Stimulated activated CD4-positive, alpha-beta T cell treated with anti-CD3 and anti-CD28 coated beads, Interleukin-2, amount 100 ng/mL, for 48 hours (primary cell): ENCODE results near the gene TAS2R1.
"Not testable (repeated sequence)": the region's sequence is repeated elsewhere in the genome, so short reads cannot be mapped to it uniquely, and the experiment has no call there.

Source experiments
- DNase-seq, 2 donors: peaks; one replicate each; pipeline ENCODE4 v3.0.0-alpha.2; 2020

The TAS2R1 gene

DNA sequence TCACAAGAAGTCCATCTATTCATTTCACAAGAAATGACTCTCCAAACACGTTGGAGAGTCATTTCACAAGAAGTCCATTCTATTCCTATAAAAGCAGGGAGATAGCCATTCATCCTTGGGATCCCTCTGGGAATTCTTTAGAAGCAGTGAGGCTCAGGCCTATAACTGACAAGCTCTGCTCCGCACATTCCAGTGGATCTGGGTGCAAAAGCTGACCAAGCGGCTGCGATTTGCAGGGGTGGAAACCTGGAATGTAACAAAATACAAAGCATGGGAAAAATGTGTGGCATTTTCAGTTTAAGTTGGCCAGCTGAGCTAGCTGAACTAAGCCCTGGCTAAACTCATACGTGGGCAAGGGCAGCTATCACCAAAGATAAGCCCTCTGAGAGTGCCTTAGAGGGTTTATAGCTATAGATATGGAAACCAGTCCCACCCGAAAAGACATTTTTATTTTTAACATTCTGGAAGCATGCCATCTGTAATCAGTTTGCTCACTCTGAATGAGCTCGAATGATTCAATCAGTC is 8.7 kb downstream of the TAS2R1 start:
- DNase-seq: no peak

DNA sequence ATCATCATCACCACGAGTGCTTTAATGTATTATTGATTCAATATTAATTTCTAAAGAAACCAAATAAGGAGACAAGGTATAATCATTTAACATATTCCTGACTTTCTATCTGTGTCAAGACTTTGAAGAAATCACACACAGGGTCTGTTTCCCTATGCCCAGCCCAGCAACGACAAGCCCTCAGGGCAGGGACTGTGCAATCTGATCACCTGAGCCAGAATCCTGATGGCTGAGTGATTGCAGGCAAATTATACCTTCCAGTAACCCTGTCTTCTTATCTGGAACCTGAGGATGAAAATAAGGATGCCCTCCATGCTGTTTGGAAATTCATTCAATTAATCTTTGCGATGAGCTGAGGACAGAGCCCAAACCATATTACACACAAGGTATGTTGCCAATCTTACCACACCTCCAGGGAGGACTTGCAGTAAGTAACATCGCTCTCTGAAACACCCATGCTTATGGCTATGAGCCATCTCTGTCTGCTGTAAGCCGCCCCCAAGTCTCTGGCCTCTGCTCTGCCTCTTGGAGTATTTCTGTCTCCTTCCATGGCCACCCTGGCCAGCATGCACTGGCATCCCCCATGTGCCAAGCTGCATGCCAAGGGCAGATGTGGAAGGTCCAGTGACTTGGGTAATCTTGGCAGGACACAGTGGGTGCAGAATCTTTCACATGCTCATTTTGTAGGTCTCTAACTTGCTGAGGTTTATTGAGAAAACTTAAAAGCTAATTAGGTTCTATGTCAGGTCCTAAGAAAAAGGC is 10.6 kb downstream of the TAS2R1 start:
- no peak for DNase-seq

- DNase-seq: no peak
Observed at GRCh38 chr5:9617739-9618504, 12.2 kb downstream of the TAS2R1 start.

GRCh38 chr5:9617221-9617620 is 12.9 kb downstream of the TAS2R1 start:
- DNase-seq: no peak

- DNase-seq: no peak
Observed at GRCh38 chr5:9615331-9615730, 14.8 kb downstream of the TAS2R1 start.

GRCh38 chr5:9613360-9613759 is 16.8 kb downstream of the TAS2R1 start:
- no peak for DNase-seq

- DNase-seq: no peak
Observed at GRCh38 chr5:9610969-9611368, 19.2 kb downstream of the TAS2R1 start.

- no peak for DNase-seq
Observed at GRCh38 chr5:9610364-9610763, 19.8 kb downstream of the TAS2R1 start.

- no peak for DNase-seq
Observed at GRCh38 chr5:9608093-9608492, 22.1 kb downstream of the TAS2R1 start.

GRCh38 chr5:9605041-9605838 is 24.9 kb downstream of the TAS2R1 start:
- DNase-seq: no peak

- DNase-seq: no peak
Observed at GRCh38 chr5:9604416-9604815, 25.7 kb downstream of the TAS2R1 start.

- DNase-seq: no peak
Observed at GRCh38 chr5:9601055-9601739, 29.0 kb downstream of the TAS2R1 start.

DNA sequence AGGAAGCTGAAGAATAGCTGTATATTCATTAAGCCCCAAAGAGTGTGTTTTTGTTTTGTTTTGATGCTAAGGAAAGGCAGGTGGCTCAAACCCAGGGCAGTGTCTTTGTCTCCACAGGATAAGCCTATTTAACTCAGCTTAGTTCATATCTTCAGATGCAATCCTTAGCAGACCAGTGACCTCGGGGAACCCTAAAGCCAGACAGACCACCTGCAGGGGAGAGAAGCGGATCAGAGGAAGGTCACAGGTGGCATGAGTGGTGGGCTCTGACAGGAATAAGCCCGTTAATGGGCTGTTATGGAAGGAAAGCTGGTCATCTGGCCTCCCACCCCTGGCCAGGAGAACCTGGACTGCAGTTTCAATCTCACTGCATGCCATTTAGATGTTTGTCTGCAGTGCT is 30.8 kb downstream of the TAS2R1 start:
- DNase-seq: no peak

GRCh38 chr5:9598329-9598728 is 31.8 kb downstream of the TAS2R1 start:
- not testable (repeated sequence) for DNase-seq

DNA sequence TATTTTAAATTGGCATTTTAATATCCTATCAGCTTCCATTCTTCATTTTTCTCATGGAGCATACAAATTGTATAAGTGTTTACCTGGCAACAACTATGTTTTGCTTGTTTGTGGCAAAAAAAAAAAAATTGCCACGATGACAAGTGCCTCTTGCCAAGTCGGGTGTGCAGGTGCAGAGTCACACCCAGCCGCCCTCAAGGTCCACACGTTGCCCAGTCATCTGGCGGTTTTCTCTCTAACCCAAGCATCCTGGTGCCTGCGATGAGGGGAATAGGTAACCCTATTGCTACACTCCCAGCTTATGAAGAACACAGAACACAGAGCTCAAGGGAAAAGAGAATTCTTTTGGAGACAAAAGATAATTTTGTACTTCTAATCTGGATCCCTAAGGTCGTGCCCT is 32.8 kb downstream of the TAS2R1 start:
- DNase-seq: not testable (repeated sequence)

DNA sequence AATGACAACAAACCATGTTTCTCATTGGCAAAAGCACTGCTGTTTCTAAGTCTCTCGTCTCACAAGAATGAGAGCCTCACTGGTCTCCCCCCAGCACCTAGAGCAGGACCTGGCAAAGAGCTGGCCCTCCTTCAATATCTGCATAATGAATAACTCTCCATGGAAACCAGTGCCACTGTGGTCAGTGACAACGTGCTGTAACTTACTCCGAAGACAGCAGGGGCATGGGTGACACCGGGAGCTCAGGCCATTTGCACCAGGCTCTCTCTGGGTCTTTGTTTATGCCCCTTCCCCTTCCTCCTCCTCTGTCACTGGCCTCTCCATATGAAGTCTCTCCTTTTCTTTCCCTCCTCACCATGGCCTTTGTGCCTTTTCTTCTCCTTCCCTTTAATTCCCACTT is 33.3 kb downstream of the TAS2R1 start:
- no peak for DNase-seq

DNA sequence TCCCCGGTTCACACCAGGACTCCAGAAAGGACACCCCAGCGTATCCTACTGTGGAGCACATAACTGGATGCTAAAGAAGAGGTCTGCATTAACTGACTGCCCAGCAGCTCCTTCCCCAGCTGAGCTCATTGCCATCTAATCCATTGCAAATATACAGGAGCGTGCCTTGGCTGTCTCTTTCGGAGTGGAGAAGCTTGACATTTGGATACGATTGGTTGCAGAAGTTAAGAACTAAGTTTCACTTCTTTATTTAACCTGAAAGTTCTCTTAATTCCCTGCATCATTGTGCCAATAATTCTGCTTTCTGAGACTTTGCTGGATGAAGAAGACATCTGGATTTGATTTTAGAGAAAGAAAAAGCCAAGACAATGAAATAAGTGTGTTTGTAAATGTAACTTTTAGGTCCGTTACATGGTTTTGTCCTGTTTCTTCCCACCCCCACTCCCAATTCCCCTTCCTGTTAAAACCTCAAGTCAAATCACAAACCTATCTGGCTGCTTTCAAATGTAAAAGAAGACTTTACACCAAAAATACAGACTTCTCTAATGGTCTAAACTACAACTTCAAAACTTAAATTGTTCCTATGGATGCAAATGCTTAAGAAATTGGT is 33.9 kb downstream of the TAS2R1 start:
- no peak for DNase-seq

GRCh38 chr5:9594913-9595312 is 35.2 kb downstream of the TAS2R1 start:
- no peak for DNase-seq

DNA sequence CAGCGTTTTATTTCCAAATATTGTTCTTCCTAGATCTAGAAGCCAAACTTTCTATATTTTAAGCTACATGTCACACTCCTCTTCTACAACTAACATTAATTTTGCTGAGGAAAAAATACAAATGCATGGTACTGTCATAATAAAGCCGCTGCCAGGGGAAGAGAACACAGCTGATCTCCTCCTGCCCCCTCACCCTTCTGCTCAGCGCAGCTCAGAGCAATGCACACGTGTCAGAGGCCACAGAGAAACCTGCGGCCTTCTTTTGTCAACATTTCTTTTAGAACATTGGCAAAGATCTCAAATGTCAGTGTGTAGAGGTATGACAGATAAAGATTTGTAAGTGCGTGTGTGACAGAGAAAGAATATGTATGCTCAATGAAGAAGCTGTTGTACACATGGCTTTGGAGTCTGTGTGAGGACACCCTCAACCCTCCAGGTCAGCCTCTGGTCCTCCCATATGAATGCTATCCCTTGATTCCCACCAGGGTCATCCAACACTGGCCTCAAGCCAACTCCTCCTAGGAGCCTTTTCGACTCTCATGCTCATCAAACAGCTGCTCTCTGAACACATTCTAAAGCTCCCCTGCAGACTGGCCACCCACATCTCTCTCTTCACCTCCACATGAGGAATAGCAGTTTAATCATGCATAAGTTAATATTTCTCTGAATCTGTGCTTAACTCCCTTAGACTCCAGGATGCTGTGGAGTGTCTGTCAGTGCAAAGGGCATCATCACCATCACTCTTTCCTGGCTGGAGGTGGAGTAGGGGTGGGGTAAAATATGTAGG is 40.9 kb downstream of the TAS2R1 start:
- no peak for DNase-seq

DNA sequence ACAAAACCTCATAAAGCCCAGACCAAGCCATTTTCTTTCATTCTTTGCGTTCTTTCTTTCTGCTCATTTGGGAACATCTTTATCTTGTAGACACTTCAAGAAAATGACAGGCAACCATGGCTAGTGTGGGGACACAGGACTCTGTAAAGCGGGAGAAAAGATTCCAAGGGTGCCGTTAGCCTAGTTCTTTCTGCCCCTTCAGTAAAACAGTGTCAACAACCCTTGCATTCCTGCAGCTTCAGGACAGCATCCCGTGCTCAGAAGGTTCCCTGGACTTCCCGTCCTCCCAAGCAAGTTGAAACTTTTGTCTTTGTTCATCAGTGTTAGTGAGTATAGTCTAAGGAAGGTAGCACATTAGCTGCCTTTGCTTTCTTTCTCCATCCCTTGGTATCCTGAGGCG is 41.9 kb downstream of the TAS2R1 start:
- no peak for DNase-seq

DNA sequence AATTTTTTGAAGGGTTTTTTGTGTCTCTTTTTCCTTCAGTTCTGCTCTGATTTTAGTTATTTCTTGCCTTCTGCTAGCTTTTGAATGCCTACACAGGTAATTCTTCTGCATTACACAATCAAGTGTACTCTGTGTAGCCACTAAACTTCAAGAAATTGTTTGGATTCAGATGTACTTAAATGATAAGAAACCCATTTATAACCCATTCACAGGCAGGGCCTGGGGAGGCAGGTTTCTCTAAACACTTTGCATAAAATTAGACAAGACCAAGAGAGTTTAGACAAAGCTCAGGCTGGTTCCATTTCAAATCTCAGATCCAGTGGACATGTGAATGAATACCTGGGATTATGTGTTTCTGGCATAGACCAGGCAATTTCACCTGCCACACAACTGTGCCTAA is 43.0 kb downstream of the TAS2R1 start:
- no peak for DNase-seq
